GM12872 (cell line): ENCODE results near the gene COL19A1.

Source experiments
- CTCF ChIP-seq: IDR thresholded peaks from 3 replicates; pipeline ENCODE4 v1.5.1; 2011; ENCODE audit warnings: low read depth, mild to moderate bottlenecking, low read length, moderate library complexity; ENCODE audit not compliant: insufficient read depth

The COL19A1 gene

GRCh38 chr6:70059039-70059719 lies 192.8 kb downstream of the COL19A1 start:
- TF ChIP-seq CTCF = no peak

GRCh38 chr6:70060680-70061079 lies 194.3 kb downstream of the COL19A1 start:
- no peak for TF ChIP-seq CTCF

- no peak for TF ChIP-seq CTCF
Measured at GRCh38 chr6:70061546-70061945, 195.2 kb downstream of the COL19A1 start.

GRCh38 chr6:70062010-70062409 lies 195.7 kb downstream of the COL19A1 start:
- TF ChIP-seq CTCF = no peak

- no peak for TF ChIP-seq CTCF
Measured at GRCh38 chr6:70072540-70073179, 206.3 kb downstream of the COL19A1 start.

- no peak for TF ChIP-seq CTCF
Measured at GRCh38 chr6:70073637-70074036, 207.3 kb downstream of the COL19A1 start.

- TF ChIP-seq CTCF = no peak
Measured at GRCh38 chr6:70079241-70079640, 212.9 kb downstream of the COL19A1 start.
